ENCODE results near the gene CENPVL2. TPM values are rescaled to one million over a fixed set of nuclear protein-coding genes. Genes with fewer than 3 reads are reported as not detected.
"Not testable (repeated sequence)": the region's sequence is repeated elsewhere in the genome, so short reads cannot be mapped to it uniquely, and the experiment has no call there.

CENPVL2 gene
- total and polyA plus RNA-seq, 2 experiments from 2014 or later = 0.10 TPM; not detected in 1

DNA sequence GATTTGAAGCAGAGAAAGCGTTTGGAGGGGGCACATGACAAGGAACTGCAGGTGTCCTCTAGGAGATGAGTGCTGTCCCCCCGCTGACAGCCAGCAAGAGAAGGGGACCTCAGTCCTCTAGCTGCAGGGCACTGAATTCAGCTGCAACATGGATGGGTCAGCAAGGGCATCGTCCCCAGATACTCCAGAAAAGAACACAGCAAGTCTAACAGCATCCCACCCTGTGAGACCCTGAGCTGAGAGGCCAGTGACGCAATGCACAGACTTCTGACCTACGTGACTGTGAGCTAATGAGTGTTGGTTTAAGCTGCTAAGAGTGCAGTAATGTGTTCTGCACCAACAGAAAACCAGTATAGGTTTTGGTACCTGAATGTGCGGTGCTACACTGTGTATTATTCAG, 11.6 kb upstream of the CENPVL2 start:
- Histone ChIP-seq H3K79me2 (no peaks in the 10 kb centered on the region), H3K27ac (no peak overlapping the region), H3K4me2 (no peak overlapping the region), H4K20me1 (ENCODE audit: insufficient read depth, poor library complexity, severe bottlenecking) (no peaks in the 10 kb centered on the region), H3K4me1 (ENCODE audit: insufficient read depth) (no peaks in the 10 kb centered on the region), H3K4me3 (no peak overlapping the region), H3K9me2 (replicated peaks; ENCODE audit: insufficient read depth) (no peaks in the 10 kb centered on the region), H3K36me3 (replicated peaks; ENCODE audit: insufficient read depth, low read depth) (no peaks in the 10 kb centered on the region), H2AFZ (no peak overlapping the region), H3K27me3 (no peaks in the 10 kb centered on the region), H3K9me3 (ENCODE audit: low read depth) (no peaks in the 10 kb centered on the region)
- no peak for DNase-seq (ENCODE audit: low spot score)
- 78% methylated on average over 6 of the region's 6 CpGs for WGBS (ENCODE audit: low lambda C conversion rate, missing lambda C conversion rate)
- no peak for TF ChIP-seq EZH2 (IDR thresholded peaks at IDR 0.05; ENCODE audit: borderline replicate concordance)
- TF ChIP-seq, protein P1, sequence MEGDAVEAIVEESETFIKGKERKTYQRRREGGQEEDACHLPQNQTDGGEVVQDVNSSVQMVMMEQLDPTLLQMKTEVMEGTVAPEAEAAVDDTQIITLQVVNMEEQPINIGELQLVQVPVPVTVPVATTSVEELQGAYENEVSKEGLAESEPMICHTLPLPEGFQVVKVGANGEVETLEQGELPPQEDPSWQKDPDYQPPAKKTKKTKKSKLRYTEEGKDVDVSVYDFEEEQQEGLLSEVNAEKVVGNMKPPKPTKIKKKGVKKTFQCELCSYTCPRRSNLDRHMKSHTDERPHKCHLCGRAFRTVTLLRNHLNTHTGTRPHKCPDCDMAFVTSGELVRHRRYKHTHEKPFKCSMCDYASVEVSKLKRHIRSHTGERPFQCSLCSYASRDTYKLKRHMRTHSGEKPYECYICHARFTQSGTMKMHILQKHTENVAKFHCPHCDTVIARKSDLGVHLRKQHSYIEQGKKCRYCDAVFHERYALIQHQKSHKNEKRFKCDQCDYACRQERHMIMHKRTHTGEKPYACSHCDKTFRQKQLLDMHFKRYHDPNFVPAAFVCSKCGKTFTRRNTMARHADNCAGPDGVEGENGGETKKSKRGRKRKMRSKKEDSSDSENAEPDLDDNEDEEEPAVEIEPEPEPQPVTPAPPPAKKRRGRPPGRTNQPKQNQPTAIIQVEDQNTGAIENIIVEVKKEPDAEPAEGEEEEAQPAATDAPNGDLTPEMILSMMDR (IDR thresholded peaks at IDR 0.05; ENCODE audit: poor library complexity) = no peak
- TF ChIP-seq EZH2phosphoT487 (IDR thresholded peaks at IDR 0.05; ENCODE audit: low read depth, severe bottlenecking, unreplicated experiment) = no peak

DNA sequence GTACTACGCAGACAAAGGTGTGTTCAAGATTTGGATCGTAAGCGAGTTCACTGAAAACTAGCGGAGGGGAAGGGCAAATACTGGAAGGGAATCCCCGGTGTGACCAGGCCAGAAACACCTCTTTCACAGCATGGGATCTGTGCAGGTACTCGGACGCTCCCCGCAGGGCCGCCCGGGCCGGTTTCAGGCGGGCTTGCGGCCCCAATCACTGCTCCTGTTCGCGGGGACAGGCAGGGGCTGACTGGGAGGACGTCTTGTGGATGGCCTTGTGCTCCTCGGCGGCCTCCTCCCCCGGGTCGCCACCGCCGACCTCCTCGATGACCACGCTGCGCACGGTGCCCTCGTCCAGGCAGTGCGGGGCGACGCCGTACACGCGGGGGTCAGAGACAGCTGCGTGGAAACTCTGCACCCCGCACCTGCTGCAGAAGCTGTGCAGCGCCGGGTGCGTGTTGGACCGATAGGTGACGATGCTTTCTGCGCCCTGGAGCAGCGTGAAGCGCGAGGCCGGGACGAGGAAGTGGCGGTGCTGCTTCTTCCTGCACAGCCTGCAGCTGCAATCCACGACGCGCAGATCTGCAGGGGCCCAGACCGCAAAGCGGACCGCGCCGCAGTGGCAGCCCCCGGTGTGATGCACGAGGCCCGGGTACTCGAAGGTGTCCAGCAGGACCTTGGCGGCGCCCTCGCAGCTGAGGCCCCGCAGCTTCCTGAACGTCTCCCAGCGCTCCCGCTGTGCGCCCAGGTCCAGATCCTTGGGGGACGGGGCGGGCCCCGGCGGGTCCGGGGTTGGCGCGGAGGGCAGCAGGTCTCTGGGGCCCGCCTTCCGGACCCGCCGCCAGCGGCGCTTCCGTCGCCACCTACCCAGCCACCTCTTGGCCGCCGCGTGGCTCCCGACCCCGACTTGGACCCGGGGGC, 567 bp downstream of the CENPVL2 start:
- H3K27me3 ChIP-seq; H3K4me1 ChIP-seq (ENCODE audit: insufficient read depth); H3K79me2 ChIP-seq; H3K9me3 ChIP-seq (ENCODE audit: low read depth); H3K4me3 ChIP-seq; DNase-seq (ENCODE audit: low spot score); H3K9me2 ChIP-seq (replicated peaks; ENCODE audit: insufficient read depth); H3K27ac ChIP-seq; H3K4me2 ChIP-seq; H2AFZ ChIP-seq; H4K20me1 ChIP-seq (ENCODE audit: insufficient read depth, poor library complexity, severe bottlenecking); H3K36me3 ChIP-seq (replicated peaks; ENCODE audit: insufficient read depth, low read depth): not testable (repeated sequence)
- no CpG with 5 or more reads among the region's 88 CpGs for WGBS (ENCODE audit: low lambda C conversion rate, missing lambda C conversion rate)

DNA sequence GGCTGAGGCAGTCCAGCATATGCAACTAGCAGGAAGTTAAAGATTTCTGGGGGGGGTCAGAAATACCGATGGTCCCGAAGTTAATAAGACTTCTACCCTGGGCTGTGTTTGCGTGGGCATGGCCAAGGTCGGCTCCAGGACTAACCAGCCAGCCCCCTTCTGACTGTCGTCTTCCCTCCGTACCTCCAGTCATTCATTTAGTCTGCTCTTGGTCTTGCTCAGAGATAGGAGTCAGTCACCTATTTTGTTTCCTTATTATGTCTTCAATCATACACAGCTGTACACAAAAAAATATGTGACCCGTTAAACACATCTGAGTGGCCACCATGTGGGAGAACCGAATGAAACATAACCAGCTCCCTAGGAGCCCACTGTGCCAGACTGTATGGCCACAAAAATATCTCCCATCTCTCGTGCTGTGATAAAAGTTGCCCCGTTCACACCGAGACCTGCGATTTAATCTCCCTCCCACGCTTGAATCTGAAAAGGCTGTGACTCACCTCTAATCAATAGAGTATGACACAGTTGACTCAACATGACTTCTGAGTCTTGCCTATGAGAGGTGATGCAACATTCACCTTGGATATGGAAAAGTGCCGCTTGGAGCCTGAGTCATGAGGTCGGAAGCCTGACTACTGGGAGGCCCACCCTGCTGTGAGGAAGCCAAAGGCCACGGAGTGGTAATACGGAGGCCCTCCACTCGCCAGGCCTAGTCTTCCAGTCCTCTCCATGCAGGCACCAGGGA, 2.8 kb downstream of the CENPVL2 start:
- not testable (repeated sequence) for H3K9me2 ChIP-seq (replicated peaks; ENCODE audit: insufficient read depth); H3K9me3 ChIP-seq (ENCODE audit: low read depth); H3K4me1 ChIP-seq (ENCODE audit: insufficient read depth); H3K4me2 ChIP-seq; H3K4me3 ChIP-seq; H4K20me1 ChIP-seq (ENCODE audit: insufficient read depth, poor library complexity, severe bottlenecking); H3K27ac ChIP-seq; H3K36me3 ChIP-seq (replicated peaks; ENCODE audit: insufficient read depth, low read depth); H2AFZ ChIP-seq; H3K27me3 ChIP-seq; H3K79me2 ChIP-seq; DNase-seq (ENCODE audit: low spot score)
- WGBS (ENCODE audit: low lambda C conversion rate, missing lambda C conversion rate) = no CpG with 5 or more reads among the region's 18 CpGs

DNA sequence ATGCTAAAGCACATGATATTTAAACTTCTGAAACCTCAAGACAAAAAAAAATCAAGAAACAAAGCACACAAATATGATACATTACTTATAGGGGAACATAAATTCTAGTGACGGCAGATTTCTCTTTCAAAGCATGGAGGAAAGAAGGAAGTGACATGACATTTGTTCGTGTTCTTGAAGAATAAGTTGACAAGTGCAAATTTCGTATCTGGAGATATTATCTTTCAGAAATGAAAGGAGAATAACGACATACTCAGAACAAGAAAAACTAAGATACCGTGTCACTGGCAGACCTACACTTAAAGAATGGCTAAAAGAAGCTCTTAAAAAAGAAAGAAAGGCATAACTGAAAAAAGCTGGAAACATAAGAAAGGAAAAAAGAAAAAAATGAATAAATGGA, 16.6 kb downstream of the CENPVL2 start:
- Histone ChIP-seq H4K20me1 (ENCODE audit: insufficient read depth, poor library complexity, severe bottlenecking) (no peaks in the 10 kb centered on the region), H3K27me3 (no peaks in the 10 kb centered on the region), H2AFZ (no peak overlapping the region), H3K4me2 (no peak overlapping the region), H3K4me1 (ENCODE audit: insufficient read depth) (no peaks in the 10 kb centered on the region), H3K36me3 (replicated peaks; ENCODE audit: insufficient read depth, low read depth) (no peaks in the 10 kb centered on the region), H3K9me3 (ENCODE audit: low read depth) (no peaks in the 10 kb centered on the region), H3K9me2 (replicated peaks; ENCODE audit: insufficient read depth) (no peaks in the 10 kb centered on the region), H3K4me3 (no peak overlapping the region), H3K79me2 (no peaks in the 10 kb centered on the region), H3K27ac (no peak overlapping the region)
- TF ChIP-seq, protein P1 (IDR thresholded peaks at IDR 0.05; ENCODE audit: poor library complexity) = no peak
- TF ChIP-seq EZH2phosphoT487 (IDR thresholded peaks at IDR 0.05; ENCODE audit: low read depth, severe bottlenecking, unreplicated experiment) (no peak), EZH2 (IDR thresholded peaks at IDR 0.05; ENCODE audit: borderline replicate concordance) (no peak)
- DNase-seq (ENCODE audit: low spot score) = no peak
- 65% methylated on average over 5 of the region's 5 CpGs for WGBS (ENCODE audit: low lambda C conversion rate, missing lambda C conversion rate)

All from hepatocyte (in vitro differentiated cells).